ENCODE data around the gene SORCS2.

Gene SORCS2

DNA sequence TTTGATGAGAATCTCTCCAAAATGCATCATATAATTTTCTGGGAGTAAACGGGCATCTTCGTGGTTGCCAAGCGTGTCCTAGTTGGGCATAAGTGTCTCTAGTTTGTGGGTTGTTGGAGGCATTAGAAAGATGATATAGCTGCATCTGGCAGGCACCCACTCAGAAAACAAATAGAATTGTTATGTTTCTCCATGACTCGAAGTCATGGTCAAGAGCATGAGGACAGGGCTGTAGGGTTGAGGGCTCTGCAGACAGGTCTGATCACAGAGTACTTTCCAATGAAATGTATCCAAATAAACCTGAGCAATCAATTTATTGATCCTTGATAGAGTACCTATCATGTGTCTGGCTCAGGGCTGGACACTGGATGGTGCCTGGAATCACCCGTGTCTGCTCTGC is 82.7 kb downstream of the SORCS2 start:
- H3K27me3 ChIP-seq (ENCODE audit: control insufficient read depth, insufficient read depth, low read length), result no peaks in the 10 kb centered on the region
- no peak overlapping the region for H3K9ac ChIP-seq (ENCODE audit: low read depth, low read length)
- H3K27ac ChIP-seq (ENCODE audit: low read depth, low read length), result no peak overlapping the region
- H3K36me3 ChIP-seq (ENCODE audit: control insufficient read depth, insufficient read depth, low read length), result no peaks in the 10 kb centered on the region
- no peaks in the 10 kb centered on the region for H3K4me1 ChIP-seq (ENCODE audit: control insufficient read depth, insufficient read depth, low read length)
- H3K4me3 ChIP-seq (ENCODE audit: low read depth, low read length), result no peak overlapping the region
- H3K9me3 ChIP-seq (ENCODE audit: control insufficient read depth, insufficient read depth, low read length), result no peaks in the 10 kb centered on the region

- H3K9ac ChIP-seq (ENCODE audit: low read depth, low read length), result no peak overlapping the region
- no peaks in the 10 kb centered on the region for H3K9me3 ChIP-seq (ENCODE audit: control insufficient read depth, insufficient read depth, low read length)
- H3K4me1 ChIP-seq (ENCODE audit: control insufficient read depth, insufficient read depth, low read length), result no peaks in the 10 kb centered on the region
- H3K27ac ChIP-seq (ENCODE audit: low read depth, low read length), result no peak overlapping the region
- H3K36me3 ChIP-seq (ENCODE audit: control insufficient read depth, insufficient read depth, low read length), result no peaks in the 10 kb centered on the region
- H3K27me3 ChIP-seq (ENCODE audit: control insufficient read depth, insufficient read depth, low read length), result no peaks in the 10 kb centered on the region
- H3K4me3 ChIP-seq (ENCODE audit: low read depth, low read length), result no peak overlapping the region
Measured at GRCh38 chr4:7275490-7276154, 83.3 kb downstream of the SORCS2 start.

- H3K4me1 ChIP-seq (ENCODE audit: control insufficient read depth, insufficient read depth, low read length), result no peaks in the 10 kb centered on the region
- H3K36me3 ChIP-seq (ENCODE audit: control insufficient read depth, insufficient read depth, low read length), result no peaks in the 10 kb centered on the region
- no peak overlapping the region for H3K27ac ChIP-seq (ENCODE audit: low read depth, low read length)
- H3K4me3 ChIP-seq (ENCODE audit: low read depth, low read length), result no peak overlapping the region
- H3K9me3 ChIP-seq (ENCODE audit: control insufficient read depth, insufficient read depth, low read length), result no peaks in the 10 kb centered on the region
- no peak overlapping the region for H3K9ac ChIP-seq (ENCODE audit: low read depth, low read length)
- no peaks in the 10 kb centered on the region for H3K27me3 ChIP-seq (ENCODE audit: control insufficient read depth, insufficient read depth, low read length)
Measured at GRCh38 chr4:7276515-7276914, 84.2 kb downstream of the SORCS2 start.

GRCh38 chr4:7278071-7278765 is 85.9 kb downstream of the SORCS2 start:
- Histone ChIP-seq H3K27ac (ENCODE audit: low read depth, low read length) (no peak overlapping the region), H3K27me3 (ENCODE audit: control insufficient read depth, insufficient read depth, low read length) (no peaks in the 10 kb centered on the region), H3K9me3 (ENCODE audit: control insufficient read depth, insufficient read depth, low read length) (no peaks in the 10 kb centered on the region), H3K36me3 (ENCODE audit: control insufficient read depth, insufficient read depth, low read length) (no peaks in the 10 kb centered on the region), H3K9ac (ENCODE audit: low read depth, low read length) (no peak overlapping the region), H3K4me1 (ENCODE audit: control insufficient read depth, insufficient read depth, low read length) (no peaks in the 10 kb centered on the region), H3K4me3 (ENCODE audit: low read depth, low read length) (no peak overlapping the region)

GRCh38 chr4:7278981-7279380 is 86.6 kb downstream of the SORCS2 start:
- no peaks in the 10 kb centered on the region for H3K4me1 ChIP-seq (ENCODE audit: control insufficient read depth, insufficient read depth, low read length)
- H3K9ac ChIP-seq (ENCODE audit: low read depth, low read length), result no peak overlapping the region
- no peaks in the 10 kb centered on the region for H3K36me3 ChIP-seq (ENCODE audit: control insufficient read depth, insufficient read depth, low read length)
- H3K9me3 ChIP-seq (ENCODE audit: control insufficient read depth, insufficient read depth, low read length), result no peaks in the 10 kb centered on the region
- H3K4me3 ChIP-seq (ENCODE audit: low read depth, low read length), result no peak overlapping the region
- H3K27me3 ChIP-seq (ENCODE audit: control insufficient read depth, insufficient read depth, low read length), result no peaks in the 10 kb centered on the region
- no peak overlapping the region for H3K27ac ChIP-seq (ENCODE audit: low read depth, low read length)

GRCh38 chr4:7279902-7280301 is 87.6 kb downstream of the SORCS2 start:
- H3K4me1 ChIP-seq (ENCODE audit: control insufficient read depth, insufficient read depth, low read length), result no peaks in the 10 kb centered on the region
- H3K27me3 ChIP-seq (ENCODE audit: control insufficient read depth, insufficient read depth, low read length), result no peaks in the 10 kb centered on the region

DNA sequence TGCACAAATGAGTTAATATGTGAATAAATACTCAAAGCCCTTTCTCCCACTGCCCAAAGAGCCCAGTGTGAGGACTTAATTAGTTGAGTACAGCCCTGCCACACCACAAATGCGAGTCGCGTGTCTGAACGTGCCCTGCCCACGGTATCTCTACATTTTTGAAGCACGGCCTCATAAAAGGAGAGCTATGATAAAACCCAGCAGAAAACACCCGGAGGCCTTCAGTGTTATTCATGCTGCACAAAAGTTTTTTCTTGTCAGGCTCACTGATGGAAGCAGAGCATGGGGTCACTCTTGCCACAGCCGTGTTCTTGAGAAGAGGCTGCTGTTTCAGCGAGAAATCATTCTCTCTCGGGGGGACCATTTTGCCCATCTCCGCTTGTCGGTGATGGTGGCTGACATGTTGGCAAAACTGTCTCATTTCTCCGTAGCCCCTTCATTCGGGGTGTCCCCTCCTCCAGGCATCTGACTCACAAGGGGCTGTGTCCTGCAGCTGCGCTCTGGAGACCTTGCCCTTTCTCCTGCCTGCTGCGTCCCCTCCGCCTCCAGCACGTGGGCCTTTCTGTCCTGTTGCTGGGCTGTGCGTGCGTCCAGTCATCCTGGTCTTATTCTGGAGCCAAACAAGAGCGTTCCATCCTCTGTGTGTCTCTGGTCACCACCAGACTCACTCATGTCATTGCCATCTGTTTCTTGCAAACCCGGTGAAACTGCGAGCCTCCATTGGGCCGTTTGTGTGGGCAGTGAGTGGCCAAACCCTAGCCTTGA is 88.8 kb downstream of the SORCS2 start:
- no peaks in the 10 kb centered on the region for H3K27me3 ChIP-seq (ENCODE audit: control insufficient read depth, insufficient read depth, low read length)
- H3K9me3 ChIP-seq (ENCODE audit: control insufficient read depth, insufficient read depth, low read length), result no peaks in the 10 kb centered on the region
- H3K4me3 ChIP-seq (ENCODE audit: low read depth, low read length), result no peak overlapping the region
- H3K4me1 ChIP-seq (ENCODE audit: control insufficient read depth, insufficient read depth, low read length), result no peaks in the 10 kb centered on the region
- H3K27ac ChIP-seq (ENCODE audit: low read depth, low read length), result no peak overlapping the region
- H3K9ac ChIP-seq (ENCODE audit: low read depth, low read length), result no peak overlapping the region
- H3K36me3 ChIP-seq (ENCODE audit: control insufficient read depth, insufficient read depth, low read length), result no peaks in the 10 kb centered on the region

More at GRCh38 chr4:7279902-7280301, 87.6 kb downstream of the SORCS2 start:
- H3K27ac ChIP-seq (ENCODE audit: low read depth, low read length), result no peak overlapping the region
- H3K36me3 ChIP-seq (ENCODE audit: control insufficient read depth, insufficient read depth, low read length), result no peaks in the 10 kb centered on the region
- H3K9me3 ChIP-seq (ENCODE audit: control insufficient read depth, insufficient read depth, low read length), result no peaks in the 10 kb centered on the region
- no peak overlapping the region for H3K4me3 ChIP-seq (ENCODE audit: low read depth, low read length)
- H3K9ac ChIP-seq (ENCODE audit: low read depth, low read length), result no peak overlapping the region

GRCh38 chr4:7281691-7282665 is 89.6 kb downstream of the SORCS2 start:
- Histone ChIP-seq H3K4me3 (ENCODE audit: low read depth, low read length) (no peak overlapping the region), H3K27me3 (ENCODE audit: control insufficient read depth, insufficient read depth, low read length) (no peaks in the 10 kb centered on the region), H3K9me3 (ENCODE audit: control insufficient read depth, insufficient read depth, low read length) (no peaks in the 10 kb centered on the region), H3K36me3 (ENCODE audit: control insufficient read depth, insufficient read depth, low read length) (no peaks in the 10 kb centered on the region), H3K4me1 (ENCODE audit: control insufficient read depth, insufficient read depth, low read length) (no peaks in the 10 kb centered on the region), H3K9ac (ENCODE audit: low read depth, low read length) (no peak overlapping the region), H3K27ac (ENCODE audit: low read depth, low read length) (no peak overlapping the region)

DNA sequence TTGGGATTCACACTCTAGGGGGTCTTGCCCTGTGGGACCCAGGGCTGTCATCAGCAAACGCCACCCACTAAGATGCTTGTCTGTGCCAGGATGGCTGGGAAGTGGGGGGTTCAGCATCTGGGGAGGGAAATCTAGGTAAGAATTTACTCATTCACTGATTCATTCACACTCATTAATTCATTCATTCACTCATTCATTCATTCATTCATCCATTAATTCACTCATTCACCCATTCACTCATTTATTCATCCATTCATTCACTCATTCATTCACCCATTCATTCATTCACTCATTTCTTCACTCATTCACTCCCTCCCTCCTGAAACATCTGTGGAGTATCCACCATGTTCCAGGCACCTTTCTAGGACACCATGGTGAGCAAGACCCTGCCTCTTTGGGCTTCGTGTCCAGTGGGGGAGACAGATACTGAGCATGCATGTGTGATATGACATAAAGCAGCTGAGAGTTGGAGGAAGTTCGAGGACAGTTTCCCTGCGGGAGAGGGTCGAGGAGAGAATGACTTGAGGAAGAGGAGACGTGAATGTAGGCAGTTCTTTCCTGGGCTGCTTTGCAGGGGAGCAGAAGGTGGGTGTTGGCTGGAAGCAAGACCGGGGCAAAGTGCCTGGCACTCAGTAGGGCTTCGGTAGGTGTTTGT is 90.6 kb downstream of the SORCS2 start:
- no peak overlapping the region for H3K4me3 ChIP-seq (ENCODE audit: low read depth, low read length)
- H3K9me3 ChIP-seq (ENCODE audit: control insufficient read depth, insufficient read depth, low read length), result no peaks in the 10 kb centered on the region
- no peaks in the 10 kb centered on the region for H3K27me3 ChIP-seq (ENCODE audit: control insufficient read depth, insufficient read depth, low read length)
- H3K9ac ChIP-seq (ENCODE audit: low read depth, low read length), result no peak overlapping the region
- no peaks in the 10 kb centered on the region for H3K36me3 ChIP-seq (ENCODE audit: control insufficient read depth, insufficient read depth, low read length)
- H3K4me1 ChIP-seq (ENCODE audit: control insufficient read depth, insufficient read depth, low read length), result no peaks in the 10 kb centered on the region
- no peak overlapping the region for H3K27ac ChIP-seq (ENCODE audit: low read depth, low read length)

Data from HUES48 (cell line).